Neuronal stem cell (in vitro differentiated cells): Measurements from ENCODE around the gene GPR137B.

ENCODE experiments used
- DNase-seq: peaks from one replicate; pipeline ENCODE4 v3.0.0-alpha.2; 2013; ENCODE audit warnings: low spot score
- H2AFZ ChIP-seq: one replicate; pipeline ENCODE4 v1.6.1; 2013; ENCODE audit warnings: mild to moderate bottlenecking, low read length, inconsistent platforms
- H2AK5ac ChIP-seq: 2 replicates; pipeline ENCODE4 v1.6.1; 2013; ENCODE audit warnings: low read depth, mild to moderate bottlenecking, inconsistent platforms, low read length, moderate library complexity, mixed read lengths
- H2BK120ac ChIP-seq: 2 replicates; pipeline ENCODE4 v1.6.1; 2013; ENCODE audit warnings: low read depth, mild to moderate bottlenecking, inconsistent platforms, low read length, moderate library complexity, mixed read lengths
- H2BK12ac ChIP-seq: one replicate; pipeline ENCODE4 v1.6.1; 2013; ENCODE audit warnings: low read length, inconsistent platforms
- H2BK15ac ChIP-seq: 2 replicates; pipeline ENCODE4 v1.6.1; 2013; ENCODE audit warnings: mild to moderate bottlenecking, low read length, inconsistent platforms, mixed read lengths
- H2BK5ac ChIP-seq: one replicate; pipeline ENCODE4 v1.6.1; 2013; ENCODE audit warnings: inconsistent platforms, mild to moderate bottlenecking, low read length, moderate library complexity
- H3K14ac ChIP-seq: one replicate; pipeline ENCODE4 v1.6.1; 2013; ENCODE audit warnings: low read length, inconsistent platforms
- H3K18ac ChIP-seq: 2 replicates; pipeline ENCODE4 v1.6.1; 2013; ENCODE audit warnings: low read length, inconsistent platforms
- H3K23ac ChIP-seq: 2 replicates; pipeline ENCODE4 v1.6.1; 2013; ENCODE audit warnings: low read depth, mild to moderate bottlenecking, mixed read lengths, low read length, inconsistent platforms; ENCODE audit not compliant: poor library complexity
- H3K27ac ChIP-seq: replicated peaks from 3 replicates; pipeline ENCODE4 v1.5.1; 2013; ENCODE audit warnings: low read length, inconsistent platforms
- H3K27me3 ChIP-seq, 3 experiments: 2 replicates each; pipeline ENCODE4 v1.6.1; 2013; ENCODE audit warnings: low read length in 3 of 3, mild to moderate bottlenecking in 2 of 3, inconsistent platforms in 1 of 3, low read depth in 1 of 3, mixed read lengths in 1 of 3, moderate library complexity in 1 of 3; ENCODE audit not compliant: control insufficient read depth in 3 of 3, insufficient read depth in 3 of 3
- H3K36me3 ChIP-seq, 2 donors: replicated peaks in 1 of 2; 2 replicates each; pipeline ENCODE4 v1.6.1; 2013; ENCODE audit warnings: low read length in 2 of 2; ENCODE audit not compliant: control insufficient read depth in 2 of 2, insufficient read depth in 2 of 2
- H3K4ac ChIP-seq: 2 replicates; pipeline ENCODE4 v1.6.1; 2013; ENCODE audit warnings: inconsistent platforms, mild to moderate bottlenecking, low read length, moderate library complexity
- H3K4me1 ChIP-seq, 2 donors: 1 replicate in 1 of 2; 2 replicates in 1 of 2; pipeline ENCODE4 v1.6.1; 2013; ENCODE audit warnings: low read length in 2 of 2, low read depth in 1 of 2; ENCODE audit not compliant: control insufficient read depth in 2 of 2, insufficient read depth in 1 of 2
- H3K4me2 ChIP-seq: one replicate; pipeline ENCODE4 v1.6.1; 2013; ENCODE audit warnings: mild to moderate bottlenecking, low read length, inconsistent platforms; ENCODE audit not compliant: insufficient read depth, poor library complexity, severe bottlenecking
- H3K4me3 ChIP-seq, 2 donors: 2 replicates each; pipeline ENCODE4 v1.5.1; 2013; ENCODE audit warnings: low read length in 2 of 2, mild to moderate bottlenecking in 2 of 2, inconsistent platforms in 1 of 2, moderate library complexity in 1 of 2
- H3K79me1 ChIP-seq: one replicate; pipeline ENCODE4 v1.6.1; 2013; ENCODE audit warnings: low read depth, mild to moderate bottlenecking, inconsistent platforms, low read length, moderate library complexity
- H3K9ac ChIP-seq: one replicate; pipeline ENCODE4 v1.6.1; 2013; ENCODE audit warnings: mild to moderate bottlenecking, low read depth, low read length, inconsistent platforms; ENCODE audit not compliant: poor library complexity
- H3K9me3 ChIP-seq, 2 donors: replicated peaks in 1 of 2; 2 replicates each; pipeline versions ENCODE3 to v1.6.1; 2013; ENCODE audit warnings: low read length in 2 of 2, mild to moderate bottlenecking in 2 of 2, inconsistent platforms in 1 of 2, low read depth in 1 of 2, mixed read lengths in 1 of 2, moderate library complexity in 1 of 2; ENCODE audit not compliant: control insufficient read depth in 2 of 2, insufficient read depth in 1 of 2
- H4K8ac ChIP-seq: one replicate; pipeline ENCODE4 v1.6.1; 2013; ENCODE audit warnings: low read depth, mild to moderate bottlenecking, inconsistent platforms, low read length, moderate library complexity
- H4K91ac ChIP-seq: one replicate; pipeline ENCODE4 v1.6.1; 2013; ENCODE audit warnings: low read length, low read depth, mild to moderate bottlenecking, inconsistent platforms; ENCODE audit not compliant: poor library complexity
- WGBS, 2 donors: extraction: QIAGEN DNeasy Blood & Tissue Kit; methylation state at CpG; one replicate each; pipeline ENCODE4 v1.1.7; 2013; ENCODE audit warnings: missing lambda C conversion rate in 2 of 2, mixed read lengths in 1 of 2; ENCODE audit not compliant: insufficient read length in 2 of 2, insufficient replicate concordance in 1 of 2; ENCODE audit errors: extremely low coverage in 2 of 2; 5-methylcytosine and 5-hydroxymethylcytosine counted together

Gene GPR137B

GRCh38 chr1:236173174-236173767 lies 30.9 kb downstream of the GPR137B start:
- no peak overlapping the region for H4K91ac ChIP-seq
- no peak overlapping the region for H2BK15ac ChIP-seq
- no peak for DNase-seq
- no peak overlapping the region for H3K18ac ChIP-seq
- no peaks in the 10 kb centered on the region for H3K36me3 ChIP-seq
- H3K79me1 ChIP-seq, result no peaks in the 10 kb centered on the region
- no peaks in the 10 kb centered on the region for H3K27me3 ChIP-seq
- no peak overlapping the region for H3K9ac ChIP-seq
- H3K4me3 ChIP-seq, result no peak overlapping the region
- H2BK12ac ChIP-seq, result no peak overlapping the region
- H2AK5ac ChIP-seq, result no peak overlapping the region
- no peak overlapping the region for H2AFZ ChIP-seq
- H4K8ac ChIP-seq, result no peak overlapping the region
- WGBS, 2 donors, result no CpG with 5 or more reads among the region's 5 CpGs
- no peaks in the 10 kb centered on the region for H3K9me3 ChIP-seq
- H3K4me1 ChIP-seq, result peaks cover 0 to 7% of the 10 kb centered on the region in 2 donors
- no peak overlapping the region for H3K4ac ChIP-seq
- H3K4me2 ChIP-seq, result no peak overlapping the region
- no peak overlapping the region for H3K14ac ChIP-seq
- no peak overlapping the region for H2BK120ac ChIP-seq
- H2BK5ac ChIP-seq, result no peak overlapping the region
- no peak overlapping the region for H3K23ac ChIP-seq
- H3K27ac ChIP-seq, result no peak overlapping the region

- Histone ChIP-seq H4K91ac (no peak overlapping the region), H3K4me2 (no peak overlapping the region), H3K23ac (no peak overlapping the region), H3K9me3 (no peaks in the 10 kb centered on the region), H2BK120ac (no peak overlapping the region), H2BK12ac (no peak overlapping the region), H3K14ac (no peak overlapping the region), H3K18ac (peak overlapping the region; percentile 67), H2AFZ (no peak overlapping the region), H3K36me3 (peaks cover 0 to 9% of the 10 kb centered on the region in 2 donors), H4K8ac (no peak overlapping the region), H3K4me1 (peaks cover 0 to 7% of the 10 kb centered on the region in 2 donors), H3K27ac (no peak overlapping the region), H3K27me3 (no peaks in the 10 kb centered on the region), H2AK5ac (no peak overlapping the region), H3K79me1 (no peaks in the 10 kb centered on the region), H2BK15ac (no peak overlapping the region), H2BK5ac (no peak overlapping the region), H3K4ac (no peak overlapping the region), H3K9ac (no peak overlapping the region), H3K4me3 (no peak overlapping the region)
- no CpG with 5 or more reads among the region's 12 CpGs for WGBS, 2 donors
- no peak for DNase-seq
Observed at GRCh38 chr1:236175642-236176336, 33.5 kb downstream of the GPR137B start.

DNA sequence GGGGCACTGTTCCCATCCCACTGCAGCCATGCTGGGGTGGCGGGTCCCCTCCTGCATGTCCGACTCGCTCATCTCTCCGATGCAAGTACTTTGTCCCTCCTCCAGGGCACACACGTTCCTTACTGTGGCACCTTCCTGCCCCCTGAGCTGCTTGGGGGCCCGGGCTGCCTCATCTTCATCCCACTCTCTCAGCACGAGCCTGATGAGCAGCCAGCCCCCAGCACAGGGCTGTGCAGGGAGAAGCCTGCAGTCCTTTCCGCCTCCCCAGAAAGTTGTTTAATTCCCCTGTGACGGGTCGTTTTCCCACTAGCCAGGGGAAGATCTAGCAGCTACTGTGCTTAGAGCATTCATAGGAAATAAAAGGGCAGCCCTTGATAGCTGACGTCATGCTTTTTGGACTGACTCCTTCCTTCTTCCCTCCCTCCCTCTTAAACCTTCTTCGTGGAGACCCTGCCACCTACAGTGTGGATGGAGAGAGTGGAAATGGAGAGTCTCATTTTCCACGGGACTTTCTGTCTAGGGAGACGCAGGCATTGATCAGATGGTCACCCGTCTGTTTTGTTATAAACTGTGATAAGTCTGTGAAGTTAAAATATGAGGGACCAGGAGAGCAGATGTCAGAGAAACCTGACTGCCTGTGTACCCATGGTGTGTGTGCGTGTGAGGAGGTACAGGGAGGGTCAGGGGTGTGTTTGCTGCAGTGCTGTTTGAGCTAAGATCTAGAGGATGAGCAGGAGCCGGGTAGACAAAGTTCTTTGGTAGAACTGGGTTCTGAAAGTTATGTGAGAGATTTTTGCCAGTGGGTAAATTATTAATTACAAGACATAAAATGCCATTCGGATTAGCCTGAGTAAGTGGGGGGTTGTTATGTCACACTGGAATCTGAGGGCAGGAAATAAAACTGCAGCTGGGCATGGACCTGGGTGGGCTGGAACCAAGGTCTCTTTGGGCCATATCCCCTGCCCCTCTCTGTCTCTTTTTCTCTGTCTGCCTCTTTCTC lies 34.3 kb downstream of the GPR137B start:
- Histone ChIP-seq H3K9me3 (no peaks in the 10 kb centered on the region), H2BK5ac (no peak overlapping the region), H2BK120ac (no peak overlapping the region), H3K27me3 (no peaks in the 10 kb centered on the region), H3K36me3 (peaks cover 0 to 15% of the 10 kb centered on the region in 2 donors), H3K27ac (no peak overlapping the region), H2BK15ac (no peak overlapping the region), H3K14ac (no peak overlapping the region), H3K4ac (no peak overlapping the region), H2AFZ (no peak overlapping the region), H4K8ac (no peak overlapping the region), H2BK12ac (no peak overlapping the region), H2AK5ac (no peak overlapping the region), H3K79me1 (no peaks in the 10 kb centered on the region), H3K4me3 (no peak overlapping the region), H3K18ac (peak overlapping the region; percentile 67), H4K91ac (no peak overlapping the region), H3K4me1 (peaks cover 0 to 7% of the 10 kb centered on the region in 2 donors), H3K4me2 (no peak overlapping the region), H3K9ac (peak overlapping the region; percentile 2), H3K23ac (no peak overlapping the region)
- no peak for DNase-seq
- no CpG with 5 or more reads among the region's 18 CpGs for WGBS, 2 donors

DNA sequence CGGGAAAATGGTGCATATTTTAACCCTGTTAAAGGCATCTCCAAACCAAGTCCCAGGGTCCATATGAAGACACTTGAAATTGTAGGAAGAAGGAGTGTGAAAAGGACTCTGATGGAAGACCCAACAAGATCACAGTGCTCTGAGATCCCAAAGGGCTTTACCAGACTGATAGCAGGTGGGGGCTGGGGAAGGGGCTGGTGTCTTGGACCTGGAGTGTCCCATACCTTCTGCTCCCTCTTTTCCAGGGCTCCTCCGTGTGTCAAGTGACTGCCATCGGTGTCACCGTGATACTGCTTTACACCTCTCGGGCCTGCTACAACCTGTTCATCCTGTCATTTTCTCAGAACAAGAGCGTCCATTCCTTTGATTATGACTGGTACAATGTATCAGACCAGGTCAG lies 37.3 kb downstream of the GPR137B start:
- H4K8ac ChIP-seq, result no peak overlapping the region
- peaks cover 2 to 15% of the 10 kb centered on the region in 2 donors for H3K36me3 ChIP-seq
- no CpG with 5 or more reads among the region's 6 CpGs for WGBS, 2 donors
- no peak overlapping the region for H2BK5ac ChIP-seq
- no peak overlapping the region for H4K91ac ChIP-seq
- no peaks in the 10 kb centered on the region for H3K9me3 ChIP-seq
- H2AFZ ChIP-seq, result no peak overlapping the region
- H3K23ac ChIP-seq, result no peak overlapping the region
- no peak overlapping the region for H2BK120ac ChIP-seq
- no peak overlapping the region for H3K14ac ChIP-seq
- H3K4ac ChIP-seq, result no peak overlapping the region
- no peak overlapping the region for H2BK12ac ChIP-seq
- no peak overlapping the region for H2AK5ac ChIP-seq
- no peak for DNase-seq
- H3K4me1 ChIP-seq, result peaks cover 0 to 5% of the 10 kb centered on the region in 2 donors
- no peak overlapping the region for H3K4me2 ChIP-seq
- no peak overlapping the region for H3K27ac ChIP-seq
- H3K79me1 ChIP-seq, result no peaks in the 10 kb centered on the region
- H3K27me3 ChIP-seq, result no peaks in the 10 kb centered on the region
- H3K9ac ChIP-seq, result no peak overlapping the region
- H2BK15ac ChIP-seq, result no peak overlapping the region
- no peak overlapping the region for H3K4me3 ChIP-seq
- no peak overlapping the region for H3K18ac ChIP-seq
